Right renal pelvis (tissue), 4 donors: ENCODE measurements around the gene SH2D7. TPM values are rescaled to one million over a fixed set of nuclear protein-coding genes. Genes with fewer than 3 reads are reported as not detected.

Experiments
- DNase-seq, 4 donors: peaks; one replicate each; pipeline ENCODE4 v3.0.0-alpha.2; 2013; ENCODE audit warnings: low read depth in 4 of 4, low spot score in 3 of 4, missing footprints in 1 of 4
- polyA plus RNA-seq, 4 donors: library from polyadenylated mRNA; unstranded; fragments of 120-200 nt; gene quantifications; one replicate each; pipeline ENCODE4 v1.2.1, GENCODE V29; 2013; ENCODE audit not compliant: insufficient read length in 4 of 4

The SH2D7 gene
- polyA plus RNA-seq, 4 donors, result 0.30 to 0.65 (median 0.50) TPM

- no peak for DNase-seq
These were observed 33.1 kb upstream of the SH2D7 start for GRCh38 chr15:78059110-78059839.

- DNase-seq, result no peak
These were observed 32.1 kb upstream of the SH2D7 start for GRCh38 chr15:78060232-78060631.

GRCh38 chr15:78061963-78062427, 30.4 kb upstream of the SH2D7 start:
- no peak for DNase-seq

- DNase-seq, result no peak
These were observed 29.1 kb upstream of the SH2D7 start for GRCh38 chr15:78063217-78063616.

- DNase-seq, result no peak
These were observed 28.4 kb upstream of the SH2D7 start for GRCh38 chr15:78063970-78064385.

- no peak for DNase-seq
These were observed 27.8 kb upstream of the SH2D7 start for GRCh38 chr15:78064544-78064943.

GRCh38 chr15:78065284-78065872, 27.0 kb upstream of the SH2D7 start:
- no peak for DNase-seq

GRCh38 chr15:78065973-78066946, 26.1 kb upstream of the SH2D7 start:
- DNase-seq, result no peak

- DNase-seq, result no peak
These were observed 24.8 kb upstream of the SH2D7 start for GRCh38 chr15:78067328-78068228.

- no peak for DNase-seq
These were observed 23.3 kb upstream of the SH2D7 start for GRCh38 chr15:78069052-78069414.

- no peak for DNase-seq
These were observed 22.8 kb upstream of the SH2D7 start for GRCh38 chr15:78069462-78070029.

- DNase-seq, result no peak
These were observed 22.2 kb upstream of the SH2D7 start for GRCh38 chr15:78070049-78070700.

- DNase-seq, result no peak
These were observed 21.0 kb upstream of the SH2D7 start for GRCh38 chr15:78071383-78071782.

- DNase-seq, result no peak
These were observed 20.1 kb upstream of the SH2D7 start for GRCh38 chr15:78072080-78072892.

- DNase-seq, result no peak
These were observed 19.1 kb upstream of the SH2D7 start for GRCh38 chr15:78073046-78073787.

GRCh38 chr15:78075490-78076230, 16.7 kb upstream of the SH2D7 start:
- peak in 1 of 4 donors; percentile 65 for DNase-seq
